ENCODE measurements around the gene DTWD1.
"Not testable (repeated sequence)": the region's sequence is repeated elsewhere in the genome, so short reads cannot be mapped to it uniquely, and the experiment has no call there.

Gene DTWD1

GRCh38 chr15:49620658-49621368 lies at the start of gene DTWD1, which contains the start of gene FAM227B:
TSS of gene DTWD1 (plus strand) at chr15:49621048. CDS start at chr15:49625168, 4,120 bp downstream.
TSS of gene FAM227B (minus strand) at chr15:49620818. CDS start at chr15:49615171, 5,647 bp downstream.
- DNase-seq = peak; percentile 99

GRCh38 chr15:49573421-49573820 lies 47.4 kb upstream of the DTWD1 start:
- no peak for DNase-seq

- DNase-seq = no peak
Measured at GRCh38 chr15:49589030-49589429, 31.8 kb upstream of the DTWD1 start.

GRCh38 chr15:49592829-49593316 lies 28.0 kb upstream of the DTWD1 start:
- DNase-seq = not testable (repeated sequence)

GRCh38 chr15:49604625-49605409 lies 16.0 kb upstream of the DTWD1 start:
- no peak for DNase-seq

- no peak for DNase-seq
Measured at GRCh38 chr15:49605588-49605987, 15.3 kb upstream of the DTWD1 start.

- no peak for DNase-seq
Measured at GRCh38 chr15:49606594-49606993, 14.3 kb upstream of the DTWD1 start.

- DNase-seq = no peak
Measured at GRCh38 chr15:49610157-49610918, 10.5 kb upstream of the DTWD1 start.

- DNase-seq = not testable (repeated sequence)
Measured at GRCh38 chr15:49612240-49612639, 8.6 kb upstream of the DTWD1 start.

GRCh38 chr15:49619226-49619625 lies 1.6 kb upstream of the DTWD1 start:
- DNase-seq = no peak

- peak; percentile 37 for DNase-seq
Measured at GRCh38 chr15:49620199-49620598, 649 bp upstream of the DTWD1 start.

- peak; percentile 55 for DNase-seq
Measured at GRCh38 chr15:49621401-49621811, 558 bp downstream of the DTWD1 start.

GRCh38 chr15:49621887-49622286 lies 1.0 kb downstream of the DTWD1 start:
- peak; percentile 28 for DNase-seq

GRCh38 chr15:49622561-49622960 lies 1.7 kb downstream of the DTWD1 start:
- DNase-seq = peak; percentile 11

GRCh38 chr15:49624056-49624455 lies 3.2 kb downstream of the DTWD1 start:
- DNase-seq = no peak

- DNase-seq = peak; percentile 16
Measured at GRCh38 chr15:49625460-49626036, 4.7 kb downstream of the DTWD1 start.

GRCh38 chr15:49627407-49627877 lies 6.6 kb downstream of the DTWD1 start:
- DNase-seq = peak; percentile 24

GRCh38 chr15:49628379-49628778 lies 7.5 kb downstream of the DTWD1 start:
- DNase-seq = no peak

GRCh38 chr15:49637857-49638256 lies 17.0 kb downstream of the DTWD1 start:
- DNase-seq = no peak

GRCh38 chr15:49644364-49644794 lies 23.5 kb downstream of the DTWD1 start:
- peak; percentile 90 for DNase-seq

GRCh38 chr15:49645277-49645676 lies 24.4 kb downstream of the DTWD1 start:
- DNase-seq = peak; percentile 34

GRCh38 chr15:49645941-49646340 lies 25.1 kb downstream of the DTWD1 start:
- DNase-seq = peak; percentile 99

Measured in NCI-H69 (cell line).